OCI-LY1 (cell line): Measurements from ENCODE around the gene GLDN.

Experiments
- H2AFZ ChIP-seq: fragments of 200-600 bp; sonication (generic), shearing (Covaris generic); 2 replicates; pipeline ENCODE4 v1.6.0; 2014; ENCODE audit warnings: antibody characterized with exemption, mild to moderate bottlenecking, low read length
- H3F3A ChIP-seq: fragments of 200-600 bp; sonication (generic), shearing (Covaris generic); 2 replicates; pipeline ENCODE4 v1.6.0; 2014; ENCODE audit warnings: mild to moderate bottlenecking, antibody characterized with exemption, low read length, moderate library complexity; ENCODE audit not compliant: insufficient read depth
- H3K27ac ChIP-seq: fragments of 200-600 bp; sonication (generic); 2 replicates; pipeline ENCODE4 v1.5.1; 2014; ENCODE audit warnings: low read length, mixed run types, mild to moderate bottlenecking, low read depth; ENCODE audit not compliant: poor library complexity, severe bottlenecking
- H3K27me3 ChIP-seq: fragments of 200-600 bp; sonication (generic); 2 replicates; pipeline ENCODE4 v1.6.0; 2014; ENCODE audit warnings: antibody characterized with exemption, mild to moderate bottlenecking, low read length, moderate library complexity; ENCODE audit not compliant: insufficient read depth
- H3K36me3 ChIP-seq: fragments of 200-600 bp; sonication (generic); 2 replicates; pipeline ENCODE4 v1.6.1; 2014; ENCODE audit warnings: mild to moderate bottlenecking, antibody characterized with exemption, low read length, moderate library complexity, mixed read lengths; ENCODE audit not compliant: insufficient read depth
- H3K4me1 ChIP-seq: fragments of 200-600 bp; sonication (generic); 2 replicates; pipeline ENCODE4 v1.5.1; 2014; ENCODE audit warnings: mild to moderate bottlenecking, low read length, moderate library complexity; ENCODE audit not compliant: insufficient read depth, severe bottlenecking
- H3K4me2 ChIP-seq: fragments of 200-600 bp; sonication (generic), shearing (Covaris generic); 2 replicates; pipeline ENCODE4 v1.6.1; 2014; ENCODE audit warnings: low read length
- H3K4me3 ChIP-seq: fragments of 200-600 bp; sonication (generic); 2 replicates; pipeline ENCODE4 v1.5.1; 2014; ENCODE audit warnings: low read length, low read depth, mild to moderate bottlenecking, mixed read lengths; ENCODE audit not compliant: poor library complexity, severe bottlenecking
- H3K79me2 ChIP-seq: fragments of 200-600 bp; shearing (Covaris generic); 2 replicates; pipeline ENCODE4 v1.6.1; 2016; ENCODE audit warnings: mixed run types, low read length, mixed read lengths; ENCODE audit not compliant: insufficient read depth
- H3K9ac ChIP-seq: fragments of 200-600 bp; sonication (generic), shearing (Covaris generic); 2 replicates; pipeline ENCODE4 v1.6.1; 2014; ENCODE audit warnings: mild to moderate bottlenecking, low read length, mixed read lengths
- H3K9me2 ChIP-seq: fragments of 200-600 bp; sonication (generic), shearing (Covaris generic); 2 replicates; pipeline ENCODE4 v1.6.1; 2014; ENCODE audit warnings: low read depth, mild to moderate bottlenecking, low read length, mixed read lengths
- H3K9me3 ChIP-seq: fragments of 200-600 bp; shearing (Covaris generic); 2 replicates; pipeline ENCODE4 v1.6.1; 2014; ENCODE audit warnings: low read length, mixed read lengths
- H4K20me1 ChIP-seq: fragments of 200-600 bp; sonication (generic), shearing (Covaris generic); 2 replicates; pipeline ENCODE4 v1.6.0; 2016; ENCODE audit warnings: mild to moderate bottlenecking, low read length; ENCODE audit not compliant: insufficient read depth
- CTCF ChIP-seq: fragments of 200-600 bp; sonication (generic), shearing (Covaris generic); IDR thresholded peaks from 2 replicates; pipeline ENCODE4 v1.5.1; 2017; ENCODE audit warnings: mild to moderate bottlenecking, antibody characterized with exemption, low read length, moderate library complexity, mixed read lengths
- EZH2 ChIP-seq: fragments of 200-600 bp; sonication (generic), shearing (Covaris generic); IDR thresholded peaks from 2 replicates; pipeline ENCODE4 v1.8.0; 2017; ENCODE audit warnings: borderline replicate concordance, mixed run types, mild to moderate bottlenecking, antibody characterized with exemption, low read length, moderate library complexity, mixed read lengths

Gene GLDN

GRCh38 chr15:51341366-51342226, at the start of gene GLDN:
Gene GLDN (plus strand): TSS chr15:51341655. CDS start chr15:51341685, 30 bp downstream.
- H3K27ac ChIP-seq: no peak within 1 kb of the TSS
- no peaks in the 10 kb centered on the region for H3K27me3 ChIP-seq
- no peaks in the 10 kb centered on the region for H3K79me2 ChIP-seq
- no peaks in the 10 kb centered on the region for H3K9me2 ChIP-seq
- H3K4me1 ChIP-seq: no peaks in the 10 kb centered on the region
- no peak within 1 kb of the TSS for H3K4me2 ChIP-seq
- no peaks in the 10 kb centered on the region for H3K36me3 ChIP-seq
- no peaks in the 10 kb centered on the region for H3F3A ChIP-seq
- H4K20me1 ChIP-seq: no peaks in the 10 kb centered on the region
- no peak within 1 kb of the TSS for H2AFZ ChIP-seq
- H3K9ac ChIP-seq: no peak within 1 kb of the TSS
- TF ChIP-seq EZH2: no peak
- TF ChIP-seq CTCF: no peak
- no peaks in the 10 kb centered on the region for H3K9me3 ChIP-seq
- no peak within 1 kb of the TSS for H3K4me3 ChIP-seq

- Histone ChIP-seq H3K9me3 (no peaks in the 10 kb centered on the region), H3K27me3 (no peaks in the 10 kb centered on the region), H3K27ac (no peak overlapping the region), H4K20me1 (no peaks in the 10 kb centered on the region), H3K9me2 (no peaks in the 10 kb centered on the region), H3F3A (no peaks in the 10 kb centered on the region), H3K36me3 (no peaks in the 10 kb centered on the region), H3K9ac (no peak overlapping the region), H3K79me2 (no peaks in the 10 kb centered on the region), H3K4me1 (no peaks in the 10 kb centered on the region), H3K4me2 (no peak overlapping the region), H3K4me3 (no peak overlapping the region), H2AFZ (no peak overlapping the region)
- TF ChIP-seq CTCF (no peak), EZH2 (no peak)
These were observed 42.8 kb upstream of the GLDN start for GRCh38 chr15:51298620-51299019.

GRCh38 chr15:51299187-51300015, 42.1 kb upstream of the GLDN start:
- Histone ChIP-seq H3K27ac (no peak overlapping the region), H3K9ac (no peak overlapping the region), H3K27me3 (no peaks in the 10 kb centered on the region), H3K4me1 (no peaks in the 10 kb centered on the region), H3K36me3 (no peaks in the 10 kb centered on the region), H3K4me3 (no peak overlapping the region), H2AFZ (no peak overlapping the region), H3F3A (no peaks in the 10 kb centered on the region), H3K9me2 (no peaks in the 10 kb centered on the region), H4K20me1 (no peaks in the 10 kb centered on the region), H3K79me2 (no peaks in the 10 kb centered on the region), H3K9me3 (no peaks in the 10 kb centered on the region), H3K4me2 (no peak overlapping the region)
- TF ChIP-seq EZH2 (no peak), CTCF (no peak)
